ENCODE measurements around the gene TENM3.

Gene TENM3

GRCh38 chr4:182574706-182575105, 331.5 kb downstream of the TENM3 start:
- Histone ChIP-seq H3K79me2 (ENCODE audit: control insufficient read depth, low read length) (no peaks in the 10 kb centered on the region), H3K36me3 (ENCODE audit: control insufficient read depth, low read length) (no peaks in the 10 kb centered on the region), H3K4me1 (ENCODE audit: control insufficient read depth, low read length) (no peaks in the 10 kb centered on the region), H4K20me1 (ENCODE audit: control insufficient read depth, insufficient read depth, low read depth, low read length) (no peaks in the 10 kb centered on the region), H3F3A (ENCODE audit: control insufficient read depth, insufficient read depth) (no peaks in the 10 kb centered on the region), H3K9me3 (ENCODE audit: control insufficient read depth, insufficient read depth, low read length) (no peaks in the 10 kb centered on the region), H3K9me2 (replicated peaks; ENCODE audit: control insufficient read depth, low read length) (no peaks in the 10 kb centered on the region), H3K4me3 (ENCODE audit: low read length) (no peak overlapping the region), H3K27ac (ENCODE audit: low read depth, low read length) (no peak overlapping the region), H3K27me3 (ENCODE audit: control insufficient read depth, low read length) (no peaks in the 10 kb centered on the region), H3K4me2 (ENCODE audit: low read length) (no peak overlapping the region)
- TF ChIP-seq, protein P1, sequence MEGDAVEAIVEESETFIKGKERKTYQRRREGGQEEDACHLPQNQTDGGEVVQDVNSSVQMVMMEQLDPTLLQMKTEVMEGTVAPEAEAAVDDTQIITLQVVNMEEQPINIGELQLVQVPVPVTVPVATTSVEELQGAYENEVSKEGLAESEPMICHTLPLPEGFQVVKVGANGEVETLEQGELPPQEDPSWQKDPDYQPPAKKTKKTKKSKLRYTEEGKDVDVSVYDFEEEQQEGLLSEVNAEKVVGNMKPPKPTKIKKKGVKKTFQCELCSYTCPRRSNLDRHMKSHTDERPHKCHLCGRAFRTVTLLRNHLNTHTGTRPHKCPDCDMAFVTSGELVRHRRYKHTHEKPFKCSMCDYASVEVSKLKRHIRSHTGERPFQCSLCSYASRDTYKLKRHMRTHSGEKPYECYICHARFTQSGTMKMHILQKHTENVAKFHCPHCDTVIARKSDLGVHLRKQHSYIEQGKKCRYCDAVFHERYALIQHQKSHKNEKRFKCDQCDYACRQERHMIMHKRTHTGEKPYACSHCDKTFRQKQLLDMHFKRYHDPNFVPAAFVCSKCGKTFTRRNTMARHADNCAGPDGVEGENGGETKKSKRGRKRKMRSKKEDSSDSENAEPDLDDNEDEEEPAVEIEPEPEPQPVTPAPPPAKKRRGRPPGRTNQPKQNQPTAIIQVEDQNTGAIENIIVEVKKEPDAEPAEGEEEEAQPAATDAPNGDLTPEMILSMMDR (IDR thresholded peaks at IDR 0.05; ENCODE audit: low read depth, low read length, poor library complexity, severe bottlenecking) = no peak
- TF ChIP-seq EZH2phosphoT487 (IDR thresholded peaks at IDR 0.05; ENCODE audit: borderline replicate concordance, low read length) = no peak

DNA sequence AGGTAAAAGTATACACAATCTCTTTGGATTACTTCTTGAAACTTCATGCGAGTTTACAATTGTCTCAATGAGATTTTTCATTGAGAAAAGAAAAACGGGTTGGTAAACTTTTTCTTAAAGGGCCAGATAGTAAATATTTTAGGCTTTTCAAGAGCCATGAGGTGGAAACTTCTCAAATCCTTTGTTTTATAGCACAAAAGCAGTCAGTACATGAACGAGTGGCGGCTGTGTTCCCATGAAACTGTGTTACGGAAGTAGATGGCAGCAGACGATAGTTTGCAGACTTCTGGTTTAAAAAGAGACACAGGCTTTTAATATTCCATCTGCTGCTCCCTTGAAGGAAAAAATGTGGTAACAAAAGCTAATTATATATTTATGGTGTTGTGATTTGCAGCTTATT, 332.0 kb downstream of the TENM3 start:
- Histone ChIP-seq H3K4me1 (ENCODE audit: control insufficient read depth, low read length) (no peaks in the 10 kb centered on the region), H3K9me2 (replicated peaks; ENCODE audit: control insufficient read depth, low read length) (no peaks in the 10 kb centered on the region), H3K9me3 (ENCODE audit: control insufficient read depth, insufficient read depth, low read length) (no peaks in the 10 kb centered on the region), H3K4me2 (ENCODE audit: low read length) (no peak overlapping the region), H3K27ac (ENCODE audit: low read depth, low read length) (no peak overlapping the region), H3K36me3 (ENCODE audit: control insufficient read depth, low read length) (no peaks in the 10 kb centered on the region), H4K20me1 (ENCODE audit: control insufficient read depth, insufficient read depth, low read depth, low read length) (no peaks in the 10 kb centered on the region), H3F3A (ENCODE audit: control insufficient read depth, insufficient read depth) (no peaks in the 10 kb centered on the region), H3K27me3 (ENCODE audit: control insufficient read depth, low read length) (no peaks in the 10 kb centered on the region), H3K4me3 (ENCODE audit: low read length) (no peak overlapping the region), H3K79me2 (ENCODE audit: control insufficient read depth, low read length) (no peaks in the 10 kb centered on the region)
- no peak for TF ChIP-seq EZH2phosphoT487 (IDR thresholded peaks at IDR 0.05; ENCODE audit: borderline replicate concordance, low read length)
- TF ChIP-seq, protein P1 (IDR thresholded peaks at IDR 0.05; ENCODE audit: low read depth, low read length, poor library complexity, severe bottlenecking) = no peak

DNA sequence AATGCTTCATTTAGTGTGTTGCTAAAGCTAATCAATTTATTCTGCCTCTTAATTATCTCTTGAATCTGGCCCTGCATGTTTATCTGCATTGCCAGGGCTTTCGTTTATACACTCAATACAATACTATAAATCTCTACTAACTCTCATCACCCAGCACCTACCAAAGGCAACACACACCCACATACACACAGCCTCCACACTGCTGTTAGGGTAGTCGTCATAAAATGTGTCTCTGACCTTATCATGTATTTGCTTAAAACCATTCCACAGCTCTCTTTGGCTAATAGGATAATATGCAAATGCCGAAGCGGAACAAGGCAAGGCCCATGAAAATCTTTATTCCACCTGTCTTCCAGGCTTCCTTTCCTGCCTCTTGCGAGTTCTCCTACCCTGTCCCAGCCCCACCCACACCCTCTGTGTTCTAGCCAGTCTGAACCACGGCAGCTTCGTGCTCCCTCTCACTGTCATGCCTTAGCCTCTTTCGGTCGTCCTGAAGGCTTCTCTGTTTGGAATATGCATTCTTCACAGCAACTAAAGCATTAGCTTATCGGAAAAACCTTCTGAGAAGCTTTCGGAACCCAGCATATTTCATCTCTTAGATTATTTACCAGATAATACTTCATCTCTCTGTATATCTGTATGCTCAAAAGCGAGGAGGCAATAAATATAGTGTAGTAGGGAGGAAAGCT, 333.5 kb downstream of the TENM3 start:
- Histone ChIP-seq H3K4me3 (ENCODE audit: low read length) (no peak overlapping the region), H3K4me1 (ENCODE audit: control insufficient read depth, low read length) (no peaks in the 10 kb centered on the region), H3K27me3 (ENCODE audit: control insufficient read depth, low read length) (no peaks in the 10 kb centered on the region), H3K9me3 (ENCODE audit: control insufficient read depth, insufficient read depth, low read length) (no peaks in the 10 kb centered on the region), H4K20me1 (ENCODE audit: control insufficient read depth, insufficient read depth, low read depth, low read length) (no peaks in the 10 kb centered on the region), H3K27ac (ENCODE audit: low read depth, low read length) (no peak overlapping the region), H3K9me2 (replicated peaks; ENCODE audit: control insufficient read depth, low read length) (no peaks in the 10 kb centered on the region), H3K79me2 (ENCODE audit: control insufficient read depth, low read length) (no peaks in the 10 kb centered on the region), H3F3A (ENCODE audit: control insufficient read depth, insufficient read depth) (no peaks in the 10 kb centered on the region), H3K4me2 (ENCODE audit: low read length) (no peak overlapping the region), H3K36me3 (ENCODE audit: control insufficient read depth, low read length) (no peaks in the 10 kb centered on the region)
- TF ChIP-seq, protein P1 (IDR thresholded peaks at IDR 0.05; ENCODE audit: low read depth, low read length, poor library complexity, severe bottlenecking) = no peak
- TF ChIP-seq EZH2phosphoT487 (IDR thresholded peaks at IDR 0.05; ENCODE audit: borderline replicate concordance, low read length) = no peak
